HEK293 (cell line): ENCODE results near the gene ZFP62.

Experiments used
- PATZ1 ChIP-seq: fragments of 450-650 bp; formaldehyde crosslinking; IDR thresholded peaks from 2 replicates; pipeline ENCODE4 v1.5.1; 2016; ENCODE audit warnings: missing biosample characterization, missing genetic modification characterization
- YY1 ChIP-seq: fragments of 450-650 bp; formaldehyde crosslinking; IDR thresholded peaks from 2 replicates; pipeline ENCODE4 v1.5.1; 2018; ENCODE audit warnings: missing biosample characterization, missing genetic modification characterization
- ZBTB20 ChIP-seq: fragments of 450-650 bp; formaldehyde crosslinking; IDR thresholded peaks from 2 replicates; pipeline ENCODE4 v1.5.1; 2016; ENCODE audit warnings: missing biosample characterization, missing genetic modification characterization
- ZNF214 ChIP-seq: fragments of 450-650 bp; formaldehyde crosslinking; IDR thresholded peaks from 2 replicates; pipeline ENCODE4 v1.5.1; 2017; ENCODE audit warnings: missing biosample characterization, mild to moderate bottlenecking, missing genetic modification characterization, borderline replicate concordance
- ZNF610 ChIP-seq: fragments of 450-650 bp; formaldehyde crosslinking; IDR thresholded peaks from 2 replicates; pipeline ENCODE4 v1.5.1; 2016; ENCODE audit warnings: missing biosample characterization, missing genetic modification characterization, borderline replicate concordance
- TF ChIP-seq, protein P1 (sequence below): fragments of 450-650 bp; formaldehyde crosslinking; IDR thresholded peaks from 2 replicates; pipeline ENCODE4 v1.5.1; 2016; ENCODE audit warnings: missing biosample characterization, missing genetic modification characterization
- TF ChIP-seq, protein P2 (sequence below): fragments of 450-650 bp; formaldehyde crosslinking; IDR thresholded peaks from 2 replicates; pipeline ENCODE4 v1.5.1; 2016; ENCODE audit warnings: missing biosample characterization, missing genetic modification characterization, low read depth
- TF ChIP-seq, protein P3 (sequence below): fragments of 450-650 bp; formaldehyde crosslinking; IDR thresholded peaks from 2 replicates; pipeline ENCODE4 v1.5.1; 2016; ENCODE audit warnings: missing biosample characterization, missing genetic modification characterization

DNA sequence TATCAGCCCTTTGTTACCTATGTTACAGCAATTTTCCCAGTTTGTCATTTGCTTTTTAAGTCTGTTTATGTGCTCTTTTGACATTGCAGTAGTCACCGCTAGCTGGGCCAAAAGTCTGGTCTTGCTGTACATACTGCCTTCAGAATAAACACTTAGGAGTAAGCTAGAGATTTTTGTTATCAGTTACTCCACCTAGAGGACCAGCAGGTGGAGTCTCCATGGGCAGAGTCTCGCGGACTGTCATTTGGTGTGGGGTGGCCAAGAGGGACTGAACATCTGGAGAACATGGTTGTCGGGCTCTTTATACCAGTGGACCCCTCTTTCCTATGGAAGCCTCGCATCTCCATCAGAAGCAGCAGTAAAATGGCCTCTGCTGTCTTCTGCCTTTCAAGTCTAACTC is 47.7 kb downstream of the ZFP62 start:
- TF ChIP-seq, protein P1, sequence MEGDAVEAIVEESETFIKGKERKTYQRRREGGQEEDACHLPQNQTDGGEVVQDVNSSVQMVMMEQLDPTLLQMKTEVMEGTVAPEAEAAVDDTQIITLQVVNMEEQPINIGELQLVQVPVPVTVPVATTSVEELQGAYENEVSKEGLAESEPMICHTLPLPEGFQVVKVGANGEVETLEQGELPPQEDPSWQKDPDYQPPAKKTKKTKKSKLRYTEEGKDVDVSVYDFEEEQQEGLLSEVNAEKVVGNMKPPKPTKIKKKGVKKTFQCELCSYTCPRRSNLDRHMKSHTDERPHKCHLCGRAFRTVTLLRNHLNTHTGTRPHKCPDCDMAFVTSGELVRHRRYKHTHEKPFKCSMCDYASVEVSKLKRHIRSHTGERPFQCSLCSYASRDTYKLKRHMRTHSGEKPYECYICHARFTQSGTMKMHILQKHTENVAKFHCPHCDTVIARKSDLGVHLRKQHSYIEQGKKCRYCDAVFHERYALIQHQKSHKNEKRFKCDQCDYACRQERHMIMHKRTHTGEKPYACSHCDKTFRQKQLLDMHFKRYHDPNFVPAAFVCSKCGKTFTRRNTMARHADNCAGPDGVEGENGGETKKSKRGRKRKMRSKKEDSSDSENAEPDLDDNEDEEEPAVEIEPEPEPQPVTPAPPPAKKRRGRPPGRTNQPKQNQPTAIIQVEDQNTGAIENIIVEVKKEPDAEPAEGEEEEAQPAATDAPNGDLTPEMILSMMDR (tag by site-specific recombination) = no peak
- no peak for TF ChIP-seq ZNF214 (tag by site-specific recombination)
- no peak for TF ChIP-seq ZNF610
- no peak for TF ChIP-seq YY1 (tag by site-specific recombination)
- TF ChIP-seq PATZ1 (tag by site-specific recombination) = no peak
- TF ChIP-seq, protein P2, sequence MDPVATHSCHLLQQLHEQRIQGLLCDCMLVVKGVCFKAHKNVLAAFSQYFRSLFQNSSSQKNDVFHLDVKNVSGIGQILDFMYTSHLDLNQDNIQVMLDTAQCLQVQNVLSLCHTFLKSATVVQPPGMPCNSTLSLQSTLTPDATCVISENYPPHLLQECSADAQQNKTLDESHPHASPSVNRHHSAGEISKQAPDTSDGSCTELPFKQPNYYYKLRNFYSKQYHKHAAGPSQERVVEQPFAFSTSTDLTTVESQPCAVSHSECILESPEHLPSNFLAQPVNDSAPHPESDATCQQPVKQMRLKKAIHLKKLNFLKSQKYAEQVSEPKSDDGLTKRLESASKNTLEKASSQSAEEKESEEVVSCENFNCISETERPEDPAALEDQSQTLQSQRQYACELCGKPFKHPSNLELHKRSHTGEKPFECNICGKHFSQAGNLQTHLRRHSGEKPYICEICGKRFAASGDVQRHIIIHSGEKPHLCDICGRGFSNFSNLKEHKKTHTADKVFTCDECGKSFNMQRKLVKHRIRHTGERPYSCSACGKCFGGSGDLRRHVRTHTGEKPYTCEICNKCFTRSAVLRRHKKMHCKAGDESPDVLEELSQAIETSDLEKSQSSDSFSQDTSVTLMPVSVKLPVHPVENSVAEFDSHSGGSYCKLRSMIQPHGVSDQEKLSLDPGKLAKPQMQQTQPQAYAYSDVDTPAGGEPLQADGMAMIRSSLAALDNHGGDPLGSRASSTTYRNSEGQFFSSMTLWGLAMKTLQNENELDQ = no peak
- TF ChIP-seq, protein P3, sequence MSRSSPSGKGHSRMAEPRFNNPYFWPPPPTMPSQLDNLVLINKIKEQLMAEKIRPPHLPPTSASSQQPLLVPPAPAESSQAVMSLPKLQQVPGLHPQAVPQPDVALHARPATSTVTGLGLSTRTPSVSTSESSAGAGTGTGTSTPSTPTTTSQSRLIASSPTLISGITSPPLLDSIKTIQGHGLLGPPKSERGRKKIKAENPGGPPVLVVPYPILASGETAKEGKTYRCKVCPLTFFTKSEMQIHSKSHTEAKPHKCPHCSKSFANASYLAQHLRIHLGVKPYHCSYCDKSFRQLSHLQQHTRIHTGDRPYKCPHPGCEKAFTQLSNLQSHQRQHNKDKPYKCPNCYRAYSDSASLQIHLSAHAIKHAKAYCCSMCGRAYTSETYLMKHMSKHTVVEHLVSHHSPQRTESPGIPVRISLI (tag by site-specific recombination) = no peak
- TF ChIP-seq ZBTB20 (tag by site-specific recombination) = no peak
